Nephron progenitor cell (in vitro differentiated cells): ENCODE data around the gene TMTC1.

Source experiments
- DNase-seq: peaks from one replicate; pipeline ENCODE4 v3.0.0; 2021
- H3K27ac Mint-ChIP-seq: 2 replicates; pipeline ENCODE4 v1.8.0; 2021; ENCODE audit warnings: mild to moderate bottlenecking, moderate library complexity, mixed read lengths
- H3K27me3 Mint-ChIP-seq: 2 replicates; pipeline ENCODE4 v1.8.0; 2021; ENCODE audit warnings: mild to moderate bottlenecking, low read depth, mixed read lengths; ENCODE audit not compliant: poor library complexity
- H3K36me3 Mint-ChIP-seq: 2 replicates; pipeline ENCODE4 v1.8.0; 2021; ENCODE audit warnings: low read depth, mixed read lengths
- H3K4me1 Mint-ChIP-seq: 2 replicates; pipeline ENCODE4 v1.8.0; 2021; ENCODE audit warnings: mixed read lengths
- H3K4me3 Mint-ChIP-seq: 2 replicates; pipeline ENCODE4 v1.8.0; 2021; ENCODE audit warnings: mild to moderate bottlenecking, moderate library complexity, mixed read lengths
- H3K9me3 Mint-ChIP-seq: 2 replicates; pipeline ENCODE4 v1.8.0; 2021; ENCODE audit warnings: mild to moderate bottlenecking, moderate library complexity, mixed read lengths
- CTCF ChIP-seq: fragments of 200-600 bp; sonication (generic); IDR thresholded peaks from 2 replicates; pipeline ENCODE4 v1.5.0; 2021; ENCODE audit warnings: antibody characterized with exemption

The TMTC1 gene

GRCh38 chr12:29582677-29583272, 201.0 kb downstream of the TMTC1 start:
- Mint-ChIP-seq H3K4me3 (no peak overlapping the region), H3K4me1 (peaks cover 44% of the 10 kb centered on the region), H3K9me3 (no peaks in the 10 kb centered on the region), H3K27me3 (no peaks in the 10 kb centered on the region), H3K27ac (no peak overlapping the region), H3K36me3 (no peaks in the 10 kb centered on the region)
- no peak for TF ChIP-seq CTCF
- no peak for DNase-seq

GRCh38 chr12:29582146-29582545, 201.6 kb downstream of the TMTC1 start:
- Mint-ChIP-seq H3K4me1 (peaks cover 44% of the 10 kb centered on the region), H3K27ac (no peak overlapping the region), H3K9me3 (no peaks in the 10 kb centered on the region), H3K4me3 (no peak overlapping the region), H3K27me3 (no peaks in the 10 kb centered on the region), H3K36me3 (no peaks in the 10 kb centered on the region)
- no peak for DNase-seq
- TF ChIP-seq CTCF: no peak

- no peaks in the 10 kb centered on the region for H3K9me3 Mint-ChIP-seq
- no peak for TF ChIP-seq CTCF
- peaks cover 44% of the 10 kb centered on the region for H3K4me1 Mint-ChIP-seq
- no peaks in the 10 kb centered on the region for H3K36me3 Mint-ChIP-seq
- DNase-seq: no peak
- H3K27me3 Mint-ChIP-seq: no peaks in the 10 kb centered on the region
- no peak overlapping the region for H3K4me3 Mint-ChIP-seq
- H3K27ac Mint-ChIP-seq: no peak overlapping the region
Observed at GRCh38 chr12:29581631-29582030, 202.1 kb downstream of the TMTC1 start.

- Mint-ChIP-seq H3K27ac (peak overlapping the region; percentile 5), H3K4me1 (peaks cover 44% of the 10 kb centered on the region), H3K36me3 (no peaks in the 10 kb centered on the region), H3K4me3 (no peak overlapping the region), H3K27me3 (no peaks in the 10 kb centered on the region), H3K9me3 (no peaks in the 10 kb centered on the region)
- no peak for DNase-seq
- TF ChIP-seq CTCF: no peak
Observed at GRCh38 chr12:29580971-29581370, 202.8 kb downstream of the TMTC1 start.

- no peaks in the 10 kb centered on the region for H3K27me3 Mint-ChIP-seq
Observed at GRCh38 chr12:29578731-29579130, 205.0 kb downstream of the TMTC1 start.

More at GRCh38 chr12:29578731-29579130, 205.0 kb downstream of the TMTC1 start:
- no peak for TF ChIP-seq CTCF
- no peak overlapping the region for H3K27ac Mint-ChIP-seq
- no peak for DNase-seq
- no peaks in the 10 kb centered on the region for H3K9me3 Mint-ChIP-seq
- peaks cover 44% of the 10 kb centered on the region for H3K4me1 Mint-ChIP-seq
- H3K4me3 Mint-ChIP-seq: no peak overlapping the region
- H3K36me3 Mint-ChIP-seq: no peaks in the 10 kb centered on the region
